NCI-H1436 (cell line): ENCODE results near the gene ARL15.

Experiments
- DNase-seq: peaks from one replicate; lab custom pipeline; 2025; lab: John Stamatoyannopoulos, UW

ARL15 gene

DNA sequence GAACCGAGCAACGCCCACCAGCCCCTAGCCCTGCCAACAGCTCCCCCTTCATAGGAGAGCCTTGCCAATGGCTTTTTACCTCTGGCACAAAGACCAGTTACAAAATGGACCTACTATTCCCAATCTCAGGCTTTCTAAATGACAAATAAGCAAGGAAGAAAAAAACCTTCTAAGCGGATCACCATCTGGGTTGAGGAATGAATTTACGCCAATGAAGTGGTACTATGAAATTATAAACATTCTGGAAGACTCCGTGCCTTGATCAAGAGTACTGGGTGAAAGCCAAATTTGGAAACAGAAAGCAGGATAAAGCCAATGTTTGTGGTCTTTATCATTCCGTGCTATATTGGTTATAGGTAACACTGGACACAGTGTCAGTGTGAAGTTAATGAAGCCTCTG lies 378.0 kb downstream of the ARL15 start:
- DNase-seq, result no peak

GRCh38 chr5:53930457-53930856 lies 379.9 kb downstream of the ARL15 start:
- no peak for DNase-seq

DNA sequence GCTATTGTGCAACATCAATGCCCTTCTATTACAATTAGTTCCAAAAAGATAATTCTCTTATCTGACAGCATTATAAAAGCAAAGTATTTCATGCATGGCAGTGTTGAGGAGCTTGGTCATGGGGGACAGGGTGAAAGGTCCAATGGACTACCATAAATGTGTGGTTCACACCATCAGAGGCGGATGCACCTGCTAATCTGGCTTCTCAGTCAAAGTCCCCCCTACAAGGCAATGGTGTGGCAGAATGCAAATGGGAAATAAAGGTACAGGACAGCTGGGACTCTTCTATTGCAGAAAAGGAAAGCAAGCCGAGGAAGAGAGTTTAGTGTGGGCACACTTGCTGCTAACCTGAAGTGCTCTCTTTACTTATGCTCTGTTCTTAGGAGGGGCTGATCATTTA lies 380.8 kb downstream of the ARL15 start:
- DNase-seq, result no peak

DNA sequence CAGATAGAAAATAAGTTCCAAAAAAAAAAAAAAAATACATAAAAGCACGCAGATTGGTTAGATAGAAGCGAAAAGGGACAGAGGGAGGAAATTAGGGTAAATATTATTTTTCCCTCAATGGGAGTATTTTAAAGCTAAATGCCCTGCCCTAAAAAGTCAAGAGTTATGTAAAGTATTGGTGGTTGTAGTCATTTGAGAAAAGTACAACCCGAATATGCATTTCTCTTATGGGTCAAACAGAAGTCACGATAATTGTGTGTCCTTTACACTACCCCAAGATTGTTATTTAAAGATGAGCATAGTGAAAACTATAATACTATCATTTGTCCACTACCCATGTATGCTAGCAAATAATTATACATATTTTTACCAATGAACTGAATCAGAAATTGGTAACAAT lies 381.2 kb downstream of the ARL15 start:
- DNase-seq, result no peak

DNA sequence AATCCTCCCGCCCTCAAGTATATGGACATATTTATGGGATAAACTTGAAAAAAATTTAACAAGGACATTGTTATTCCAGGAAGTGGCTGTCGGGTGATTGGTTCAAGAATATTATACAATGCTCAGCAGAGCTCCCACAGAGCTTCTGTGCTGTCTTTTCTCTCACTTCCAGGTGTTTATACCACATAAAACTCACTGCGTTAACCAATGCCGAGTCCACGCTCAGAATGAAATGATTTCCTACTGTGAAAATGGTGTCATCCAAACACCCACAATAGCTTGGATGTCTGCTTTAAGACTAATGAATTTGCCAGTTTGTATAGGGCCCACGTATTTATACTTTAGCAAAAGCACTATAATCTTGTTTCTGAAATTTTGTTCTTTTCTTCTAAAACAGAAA lies 381.7 kb downstream of the ARL15 start:
- no peak for DNase-seq

DNA sequence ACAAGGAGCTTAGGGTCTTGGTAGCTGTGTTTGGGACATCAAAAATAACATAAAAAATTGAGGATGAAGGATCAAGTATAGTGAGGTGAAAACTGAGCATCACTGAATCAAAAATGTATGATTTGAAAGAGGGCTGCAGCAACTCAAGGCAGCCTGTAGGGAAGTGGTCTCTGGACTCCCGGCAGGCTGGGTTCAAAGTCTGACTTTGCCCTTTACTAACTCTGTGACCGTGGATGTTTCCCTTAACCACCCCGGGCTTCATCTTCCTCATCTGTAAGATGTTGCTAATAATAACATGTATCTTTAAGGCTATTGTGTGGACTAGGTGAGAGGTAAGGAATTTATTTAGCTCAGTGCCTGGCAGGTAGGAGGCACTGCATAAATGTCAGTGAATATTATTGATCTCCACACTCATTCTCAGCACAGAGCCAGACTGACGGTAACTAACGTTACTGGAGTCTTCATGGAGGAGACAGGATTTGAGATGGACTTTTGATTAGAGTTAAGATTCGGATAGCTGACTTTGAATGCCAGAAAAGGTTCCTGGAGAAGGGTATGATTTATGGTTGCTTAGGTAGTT lies 382.6 kb downstream of the ARL15 start:
- no peak for DNase-seq

- no peak for DNase-seq
These were observed 384.3 kb downstream of the ARL15 start for GRCh38 chr5:53926026-53926425.

- DNase-seq, result no peak
These were observed 386.0 kb downstream of the ARL15 start for GRCh38 chr5:53924392-53924791.

GRCh38 chr5:53923961-53924360 lies 386.4 kb downstream of the ARL15 start:
- no peak for DNase-seq

- DNase-seq, result peak; percentile 39
These were observed 387.6 kb downstream of the ARL15 start for GRCh38 chr5:53922508-53923498.

DNA sequence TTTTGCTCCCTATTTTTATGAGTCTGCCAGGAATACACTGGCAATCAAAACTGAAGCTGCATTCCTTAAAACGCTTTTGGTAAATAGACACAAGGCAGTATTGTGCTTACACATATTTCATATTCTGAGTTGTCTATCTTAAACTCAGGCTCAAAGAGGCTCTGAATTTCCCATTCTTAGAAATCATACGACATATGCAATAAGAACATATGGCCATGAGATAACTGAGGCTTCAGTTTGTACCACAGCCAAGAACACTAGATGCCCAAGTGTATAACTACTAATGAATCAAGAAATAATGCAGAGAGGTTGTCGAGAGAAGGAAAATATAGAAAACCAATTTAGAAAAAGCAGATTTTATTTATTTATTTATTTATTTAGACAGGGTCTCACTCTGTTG lies 392.5 kb downstream of the ARL15 start:
- no peak for DNase-seq

DNA sequence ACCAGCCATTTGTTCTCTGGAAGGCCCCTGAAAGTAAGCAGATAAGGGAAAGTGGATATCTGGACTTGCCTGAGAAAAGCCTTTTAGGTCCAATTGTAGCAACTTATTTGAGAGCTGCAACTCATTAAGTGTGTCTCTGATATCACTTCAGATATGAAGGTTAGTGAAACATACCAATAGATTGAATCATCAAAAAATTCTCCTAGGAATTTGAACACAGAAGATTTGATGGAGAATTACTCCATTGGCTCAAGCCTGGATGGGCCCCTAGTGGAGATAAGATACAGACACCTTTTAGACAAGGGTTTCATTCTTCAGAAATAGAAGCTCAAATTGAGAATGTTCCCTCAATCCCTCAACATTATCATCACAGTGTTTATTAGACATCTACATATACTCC lies 393.3 kb downstream of the ARL15 start:
- no peak for DNase-seq

GRCh38 chr5:53915120-53915519 lies 395.3 kb downstream of the ARL15 start:
- no peak for DNase-seq

GRCh38 chr5:53913941-53914340 lies 396.4 kb downstream of the ARL15 start:
- no peak for DNase-seq

- DNase-seq, result no peak
These were observed 401.6 kb downstream of the ARL15 start for GRCh38 chr5:53908757-53909156.

GRCh38 chr5:53907827-53908226 lies 402.5 kb downstream of the ARL15 start:
- DNase-seq, result no peak

DNA sequence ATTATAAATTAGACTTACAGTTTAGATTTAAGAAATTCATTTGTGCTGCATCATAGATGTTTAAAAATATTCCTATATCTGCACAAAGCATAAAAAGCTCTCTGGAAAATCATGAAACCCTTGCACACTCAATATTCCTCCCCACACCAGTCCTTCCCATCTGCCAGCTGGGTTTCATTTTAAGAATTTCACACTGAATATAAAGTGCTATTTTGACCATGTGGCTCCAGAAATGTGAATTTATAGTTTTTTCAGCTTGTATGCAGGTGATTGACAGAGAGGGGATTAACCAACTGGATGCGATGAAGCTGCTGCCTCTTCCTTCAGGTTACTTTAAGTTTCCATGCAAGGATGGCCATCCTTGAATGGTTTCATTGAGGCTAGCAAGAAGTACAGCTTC lies 403.6 kb downstream of the ARL15 start:
- no peak for DNase-seq

GRCh38 chr5:53902296-53902907 lies 408.0 kb downstream of the ARL15 start:
- DNase-seq, result no peak

- DNase-seq, result peak; percentile 67
These were observed 409.7 kb downstream of the ARL15 start for GRCh38 chr5:53900677-53901076.

- DNase-seq, result no peak
These were observed 415.2 kb downstream of the ARL15 start for GRCh38 chr5:53895091-53895683.

DNA sequence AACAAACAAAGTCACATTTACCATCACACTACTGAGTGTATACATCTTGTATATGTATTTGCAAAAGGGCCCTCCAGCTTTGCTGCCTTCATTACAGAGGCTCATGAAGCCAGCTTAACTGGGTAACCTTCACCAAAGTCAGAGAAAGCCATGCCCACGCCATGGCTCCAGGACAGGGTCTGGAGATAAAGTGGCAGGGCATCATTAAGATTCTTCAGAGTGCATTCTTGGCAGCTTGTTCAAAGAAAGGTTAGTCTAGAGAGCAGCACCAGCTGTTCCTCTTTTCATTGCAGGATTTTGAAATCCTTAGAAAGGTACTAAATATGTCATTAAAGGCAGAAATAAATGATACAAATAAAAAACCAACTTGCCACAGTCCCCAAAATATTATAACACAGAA lies 416.7 kb downstream of the ARL15 start:
- DNase-seq, result no peak

DNA sequence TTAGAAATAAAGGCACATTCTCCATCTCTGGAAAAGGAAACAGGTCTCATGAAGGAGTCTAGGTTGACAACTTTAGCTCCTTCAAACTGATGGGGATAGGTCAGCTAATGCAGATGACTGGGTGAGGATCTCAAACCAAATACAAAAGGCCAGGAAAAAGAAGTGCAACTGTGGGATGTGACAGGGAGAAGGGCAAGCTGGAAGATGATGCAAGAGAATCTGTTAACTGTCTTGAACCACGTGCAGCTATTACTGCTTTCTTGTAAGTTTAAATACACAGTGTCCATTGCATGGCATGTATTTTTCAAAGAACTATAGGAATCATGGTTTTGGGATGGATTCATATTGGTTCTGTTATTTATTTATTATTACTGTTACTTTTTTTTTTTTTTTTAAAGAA lies 418.1 kb downstream of the ARL15 start:
- no peak for DNase-seq

GRCh38 chr5:53891159-53891558 lies 419.2 kb downstream of the ARL15 start:
- DNase-seq, result no peak
